Fibroblast of mammary gland (primary cell): ENCODE measurements around the gene DIP2C.

Source experiments
- DNase-seq: peaks from one replicate; pipeline ENCODE4 v3.0.0-alpha.2; 2010; ENCODE audit warnings: low read depth
- H3K4me3 ChIP-seq: 2 replicates; pipeline ENCODE4 v1.5.1; 2011; ENCODE audit warnings: low read depth, mild to moderate bottlenecking, low read length, moderate library complexity; ENCODE audit not compliant: control insufficient read depth
- TF ChIP-seq, protein P1 (sequence below): conservative IDR thresholded peaks from 2 replicates; pipeline ENCODE4 v1.5.1; 2011; ENCODE audit warnings: low read depth, low read length, inconsistent platforms; ENCODE audit not compliant: control insufficient read depth, insufficient read depth

Gene DIP2C

DNA sequence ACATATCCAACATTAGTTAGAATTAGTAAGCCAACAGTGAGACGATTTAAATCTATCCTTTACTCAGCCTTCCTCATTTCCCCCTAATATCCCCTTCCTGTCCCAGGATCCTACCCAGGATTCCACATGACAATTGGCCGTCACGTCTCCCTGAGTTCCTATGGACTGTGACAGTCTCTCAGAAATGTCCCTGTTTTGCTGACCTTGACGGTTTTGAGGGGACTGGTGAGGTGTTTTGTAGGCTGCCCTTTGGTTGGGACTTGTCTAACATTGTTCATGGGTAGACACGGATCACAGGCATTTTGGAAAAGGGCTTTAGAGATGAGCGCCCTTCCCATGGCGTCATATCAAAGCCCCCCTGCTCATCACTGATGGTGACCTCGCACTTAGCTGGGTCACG lies 391.4 kb downstream of the DIP2C start:
- H3K4me3 ChIP-seq = no peak overlapping the region
- TF ChIP-seq, protein P1, sequence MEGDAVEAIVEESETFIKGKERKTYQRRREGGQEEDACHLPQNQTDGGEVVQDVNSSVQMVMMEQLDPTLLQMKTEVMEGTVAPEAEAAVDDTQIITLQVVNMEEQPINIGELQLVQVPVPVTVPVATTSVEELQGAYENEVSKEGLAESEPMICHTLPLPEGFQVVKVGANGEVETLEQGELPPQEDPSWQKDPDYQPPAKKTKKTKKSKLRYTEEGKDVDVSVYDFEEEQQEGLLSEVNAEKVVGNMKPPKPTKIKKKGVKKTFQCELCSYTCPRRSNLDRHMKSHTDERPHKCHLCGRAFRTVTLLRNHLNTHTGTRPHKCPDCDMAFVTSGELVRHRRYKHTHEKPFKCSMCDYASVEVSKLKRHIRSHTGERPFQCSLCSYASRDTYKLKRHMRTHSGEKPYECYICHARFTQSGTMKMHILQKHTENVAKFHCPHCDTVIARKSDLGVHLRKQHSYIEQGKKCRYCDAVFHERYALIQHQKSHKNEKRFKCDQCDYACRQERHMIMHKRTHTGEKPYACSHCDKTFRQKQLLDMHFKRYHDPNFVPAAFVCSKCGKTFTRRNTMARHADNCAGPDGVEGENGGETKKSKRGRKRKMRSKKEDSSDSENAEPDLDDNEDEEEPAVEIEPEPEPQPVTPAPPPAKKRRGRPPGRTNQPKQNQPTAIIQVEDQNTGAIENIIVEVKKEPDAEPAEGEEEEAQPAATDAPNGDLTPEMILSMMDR = no peak
- no peak for DNase-seq

DNA sequence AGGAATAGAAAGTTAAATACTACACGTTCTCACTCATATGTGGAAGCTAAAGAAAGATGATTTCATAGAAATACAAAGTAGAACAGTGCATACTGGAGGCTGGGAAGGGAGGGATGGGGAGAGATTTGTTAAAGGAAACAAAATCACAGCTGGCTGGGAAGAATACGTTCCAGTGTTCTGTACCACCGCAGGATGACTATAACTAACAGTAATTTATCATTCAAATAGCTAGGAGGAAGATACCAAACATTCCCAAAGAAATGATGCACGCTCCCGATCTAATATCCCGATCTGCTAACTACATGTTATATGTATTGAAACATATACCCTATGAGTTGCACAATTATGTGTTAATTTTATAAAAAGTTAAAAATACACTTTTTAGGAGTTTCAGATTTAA lies 391.9 kb downstream of the DIP2C start:
- peak overlapping the region; percentile 8 for H3K4me3 ChIP-seq
- TF ChIP-seq, protein P1 = no peak
- DNase-seq = peak; percentile 65

DNA sequence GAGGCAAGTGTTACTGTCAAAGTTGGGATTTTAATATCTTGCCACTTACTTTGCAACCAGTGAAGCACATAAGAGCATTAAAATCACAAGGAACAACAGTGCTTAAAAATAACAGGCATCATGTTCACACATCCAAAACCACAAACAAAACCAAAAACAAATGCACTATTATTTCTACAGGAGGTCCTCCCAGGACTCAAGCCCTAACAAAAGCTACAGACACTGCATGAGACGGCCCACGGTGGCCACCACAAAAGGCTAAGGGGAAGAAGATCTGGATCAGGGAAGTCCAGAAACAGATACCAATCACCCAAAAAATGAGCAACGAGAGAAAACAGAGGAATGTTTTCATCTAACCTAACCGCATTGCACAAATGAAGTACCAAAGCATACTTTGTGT lies 395.8 kb downstream of the DIP2C start:
- DNase-seq = no peak
- TF ChIP-seq, protein P1 = no peak
- H3K4me3 ChIP-seq = no peak overlapping the region

DNA sequence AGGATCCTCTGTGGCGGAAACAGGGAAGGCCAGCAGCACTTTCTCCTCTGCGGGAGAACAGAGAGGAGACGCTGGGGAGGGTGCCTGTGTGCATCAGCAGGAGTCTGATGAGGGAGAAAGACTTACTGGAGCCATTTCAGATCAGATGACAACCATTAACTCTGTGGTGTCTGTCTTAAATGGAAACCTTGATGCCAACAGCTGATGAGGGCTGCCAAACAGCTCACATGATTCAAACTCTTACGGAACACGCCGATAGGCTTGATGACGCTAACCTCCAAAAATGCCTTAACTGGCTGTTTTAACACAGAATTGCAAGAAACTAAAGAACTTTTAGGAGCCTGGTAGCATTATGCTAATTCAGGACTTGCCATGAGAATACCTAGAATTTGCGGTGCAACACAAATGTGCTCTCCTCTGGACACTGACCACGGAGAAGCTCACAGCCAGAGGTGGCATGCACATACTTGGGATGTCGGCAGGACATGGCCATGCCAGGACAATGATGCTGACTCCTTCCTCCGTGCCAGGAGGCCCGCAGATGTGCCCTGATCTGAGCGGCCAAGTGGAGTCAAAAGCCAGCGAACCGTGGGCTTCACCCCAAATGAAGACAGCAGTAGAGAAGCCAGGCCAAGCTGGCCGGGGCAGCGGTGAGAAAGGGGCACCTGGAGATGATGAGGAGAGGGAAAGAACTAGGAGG lies 399.3 kb downstream of the DIP2C start:
- DNase-seq = peak; percentile 89
- TF ChIP-seq, protein P1 = no peak
- no peak overlapping the region for H3K4me3 ChIP-seq

DNA sequence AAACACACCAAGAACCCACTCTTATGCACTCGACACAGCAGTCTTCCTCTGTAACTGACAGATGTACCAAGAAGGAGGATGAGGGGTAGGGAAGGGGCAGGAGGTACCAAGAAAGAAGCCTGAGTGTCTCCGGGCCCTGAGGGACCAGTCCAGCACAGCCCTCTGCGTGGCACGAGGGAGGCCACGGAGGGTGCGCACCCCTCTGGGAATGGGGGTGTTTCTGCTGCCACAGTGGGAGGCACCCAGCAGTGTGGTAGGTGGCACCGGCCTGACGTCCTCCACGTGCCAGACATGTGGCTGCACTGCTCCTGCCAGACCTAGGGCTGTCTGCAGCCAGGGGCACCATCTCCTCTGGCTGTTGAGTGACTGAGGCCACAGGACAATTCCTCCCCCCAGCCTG lies 399.9 kb downstream of the DIP2C start:
- TF ChIP-seq, protein P1 = no peak
- DNase-seq = no peak
- no peak overlapping the region for H3K4me3 ChIP-seq

DNA sequence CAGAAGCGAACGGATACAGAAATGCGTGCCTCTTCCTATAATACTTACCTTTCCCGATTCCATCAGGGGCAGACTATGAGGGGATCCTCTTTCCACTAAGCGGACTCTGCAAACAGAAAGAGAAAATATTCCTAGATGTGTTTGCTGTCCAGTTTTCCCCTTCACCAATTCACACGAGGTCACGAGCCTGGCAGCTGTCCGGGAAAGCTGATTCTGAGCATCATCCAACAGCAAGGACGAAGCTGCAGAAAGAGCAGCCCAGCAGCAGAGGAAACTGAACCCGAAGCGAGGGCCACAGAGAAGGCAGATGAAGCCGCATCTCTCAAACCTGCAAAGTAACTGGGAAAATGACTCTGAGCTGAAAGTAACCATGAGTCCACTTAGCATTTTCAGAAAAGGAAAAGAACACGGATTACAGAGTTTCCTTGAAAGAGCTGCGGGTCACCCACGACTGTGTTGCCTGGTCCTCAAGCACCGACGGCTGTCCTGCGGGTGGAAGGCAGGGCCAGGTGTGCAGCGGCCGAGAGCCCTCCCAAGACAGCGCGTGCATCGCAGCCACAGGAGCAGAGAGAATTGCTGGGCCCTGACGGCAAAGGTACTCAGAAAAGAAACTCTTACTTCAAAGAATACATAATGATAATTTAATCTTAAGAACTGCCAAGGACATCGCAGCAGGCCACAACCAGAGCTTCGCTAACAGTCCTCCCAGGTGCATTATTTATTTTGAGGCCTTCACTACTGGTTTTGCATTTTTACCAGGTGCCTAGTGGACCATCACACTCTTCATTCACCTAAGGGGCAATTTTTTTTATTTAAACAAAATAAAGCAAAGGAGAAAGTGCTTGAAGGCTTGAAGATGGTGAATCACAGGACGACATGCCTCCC lies 400.9 kb downstream of the DIP2C start:
- TF ChIP-seq, protein P1 = no peak
- no peak overlapping the region for H3K4me3 ChIP-seq
- DNase-seq = no peak

DNA sequence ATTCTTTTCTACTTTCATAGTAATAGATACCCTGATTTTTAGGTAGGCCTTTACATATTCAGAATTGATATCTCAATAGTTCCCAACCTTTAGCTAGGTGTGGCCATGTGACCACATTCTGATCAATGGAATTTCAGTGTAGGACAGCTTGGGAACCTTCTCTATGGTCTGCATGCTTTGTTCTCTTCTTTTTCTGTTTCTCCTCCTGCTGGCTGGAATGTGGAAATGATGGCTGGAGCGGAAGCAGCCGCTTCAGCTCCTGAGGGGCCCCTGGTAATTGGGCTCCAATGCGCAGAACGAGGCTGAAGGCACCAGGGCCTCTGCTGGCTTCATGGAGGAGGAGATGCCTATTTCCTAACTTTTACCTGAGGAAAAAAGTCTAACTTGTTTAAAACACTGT lies 401.7 kb downstream of the DIP2C start:
- TF ChIP-seq, protein P1 = peak; percentile 37
- no peak for DNase-seq
- H3K4me3 ChIP-seq = no peak overlapping the region
